MCF 10A (cell line): ENCODE results near the gene KLF13. TPM values are rescaled to one million over a fixed set of nuclear protein-coding genes. Genes with fewer than 3 reads are reported as not detected.

Experiments used
- BruUV-seq: library from RNA; stranded (reverse); fragments of 400-500 nt; replicated peaks from 2 replicates; lab custom pipeline; 2021; lab: Mats Ljungman, UMichigan
- CTCF ChIA-PET: fragments of 300-600 bp; sonication (Branson Sonifier 250); formaldehyde crosslinking; extraction: SDS; loops from one replicate; lab custom pipeline; 2021; ENCODE audit warnings: antibody characterized with exemption, inconsistent platforms; lab: Yijun Ruan, JAX
- POLR2A ChIA-PET: fragments of 300-600, 350-650 bp; sonication (Branson Sonifier 250); formaldehyde crosslinking; extraction: SDS; loops from one replicate; lab custom pipeline; 2020; ENCODE audit warnings: antibody characterized with exemption, inconsistent platforms; lab: Yijun Ruan, JAX
- DNase-seq: peaks from one replicate; pipeline ENCODE4 v3.0.0-alpha.2; 2018; ENCODE audit not compliant: unreplicated experiment
- H3K27ac Mint-ChIP-seq: one replicate; pipeline ENCODE4 v1.8.0; 2022; ENCODE audit warnings: mild to moderate bottlenecking, low read depth, mixed read lengths; ENCODE audit not compliant: unreplicated experiment
- H3K27me3 Mint-ChIP-seq: one replicate; pipeline ENCODE4 v1.8.0; 2022; ENCODE audit warnings: mixed read lengths; ENCODE audit not compliant: insufficient read depth, unreplicated experiment
- H3K36me3 Mint-ChIP-seq: one replicate; pipeline ENCODE4 v1.8.0; 2022; ENCODE audit warnings: mild to moderate bottlenecking, moderate library complexity, mixed read lengths; ENCODE audit not compliant: insufficient read depth, unreplicated experiment
- H3K4me1 Mint-ChIP-seq: one replicate; pipeline ENCODE4 v1.8.0; 2022; ENCODE audit warnings: mixed read lengths; ENCODE audit not compliant: insufficient read depth, unreplicated experiment
- H3K4me3 Mint-ChIP-seq: one replicate; pipeline ENCODE4 v1.8.0; 2022; ENCODE audit warnings: mild to moderate bottlenecking, moderate library complexity, mixed read lengths; ENCODE audit not compliant: unreplicated experiment
- H3K9me3 Mint-ChIP-seq: one replicate; pipeline ENCODE4 v1.8.0; 2022; ENCODE audit warnings: mixed read lengths; ENCODE audit not compliant: unreplicated experiment
- intact Hi-C: fragments of 100-400 bp; cut with micrococcal nuclease; formaldehyde crosslinking; loops from 2 replicates; pipeline ENCODE4 v1.14.1; 2022
- total RNA-seq: library from RNA; stranded (reverse); gene quantifications from 2 replicates; pipeline ENCODE4 v1.2.3, GENCODE V29; 2022
- TF ChIP-seq, protein P1 (sequence below): fragments of 200-600 bp; IDR thresholded peaks from one replicate; pipeline ENCODE4 v1.8.0; 2022; ENCODE audit warnings: antibody characterized with exemption, mild to moderate bottlenecking; ENCODE audit not compliant: unreplicated experiment

The KLF13 gene
- total RNA-seq, 1 experiment from 2014 or later: 83.1 TPM

- TF ChIP-seq, protein P1, sequence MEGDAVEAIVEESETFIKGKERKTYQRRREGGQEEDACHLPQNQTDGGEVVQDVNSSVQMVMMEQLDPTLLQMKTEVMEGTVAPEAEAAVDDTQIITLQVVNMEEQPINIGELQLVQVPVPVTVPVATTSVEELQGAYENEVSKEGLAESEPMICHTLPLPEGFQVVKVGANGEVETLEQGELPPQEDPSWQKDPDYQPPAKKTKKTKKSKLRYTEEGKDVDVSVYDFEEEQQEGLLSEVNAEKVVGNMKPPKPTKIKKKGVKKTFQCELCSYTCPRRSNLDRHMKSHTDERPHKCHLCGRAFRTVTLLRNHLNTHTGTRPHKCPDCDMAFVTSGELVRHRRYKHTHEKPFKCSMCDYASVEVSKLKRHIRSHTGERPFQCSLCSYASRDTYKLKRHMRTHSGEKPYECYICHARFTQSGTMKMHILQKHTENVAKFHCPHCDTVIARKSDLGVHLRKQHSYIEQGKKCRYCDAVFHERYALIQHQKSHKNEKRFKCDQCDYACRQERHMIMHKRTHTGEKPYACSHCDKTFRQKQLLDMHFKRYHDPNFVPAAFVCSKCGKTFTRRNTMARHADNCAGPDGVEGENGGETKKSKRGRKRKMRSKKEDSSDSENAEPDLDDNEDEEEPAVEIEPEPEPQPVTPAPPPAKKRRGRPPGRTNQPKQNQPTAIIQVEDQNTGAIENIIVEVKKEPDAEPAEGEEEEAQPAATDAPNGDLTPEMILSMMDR: no peak
- DNase-seq: no peak
- H3K27me3 Mint-ChIP-seq: no peaks in the 10 kb centered on the region
- H3K4me1 Mint-ChIP-seq: peaks cover 48% of the 10 kb centered on the region
- BruUV-seq: no TSS peak
- ChIA-PET CTCF (interaction anchor here (0.6 to 10.8 kb wide), 12 partner anchors 9 to 121 kb away, joined by 4 to 182 read pairs (median 16); no protein-coding TSS in a partner anchor), POLR2A (interaction anchor here (0.6 to 4.9 kb wide), 6 partner anchors 12 to 128 kb away, joined by 3 to 39 read pairs (median 6); no protein-coding TSS in a partner anchor)
- peaks cover 29% of the 10 kb centered on the region for H3K36me3 Mint-ChIP-seq
- no peak overlapping the region for H3K4me3 Mint-ChIP-seq
- no peaks in the 10 kb centered on the region for H3K9me3 Mint-ChIP-seq
- H3K27ac Mint-ChIP-seq: peak overlapping the region; percentile 19
- intact Hi-C loops: no loop called here
Measured at GRCh38 chr15:31367730-31368344, 41.2 kb downstream of the KLF13 start.

GRCh38 chr15:31369727-31370126 lies 43.1 kb downstream of the KLF13 start:
- Mint-ChIP-seq H3K9me3 (no peaks in the 10 kb centered on the region), H3K4me1 (peaks cover 29% of the 10 kb centered on the region), H3K27me3 (no peaks in the 10 kb centered on the region), H3K36me3 (peaks cover 44% of the 10 kb centered on the region), H3K4me3 (no peak overlapping the region), H3K27ac (peak overlapping the region; percentile 37)
- intact Hi-C loops: no loop called here
- DNase-seq: no peak
- BruUV-seq: no TSS peak
- POLR2A ChIA-PET: interaction anchor here (1.3 to 2.0 kb wide), 2 partner anchors 96 to 119 kb away, joined by 5 to 6 read pairs; no protein-coding TSS in a partner anchor
- TF ChIP-seq, protein P1: no peak
- CTCF ChIA-PET: interaction anchor here (0.6 to 10.8 kb wide), 8 partner anchors 11 to 241 kb away, joined by 3 to 182 read pairs (median 4); no protein-coding TSS in a partner anchor

DNA sequence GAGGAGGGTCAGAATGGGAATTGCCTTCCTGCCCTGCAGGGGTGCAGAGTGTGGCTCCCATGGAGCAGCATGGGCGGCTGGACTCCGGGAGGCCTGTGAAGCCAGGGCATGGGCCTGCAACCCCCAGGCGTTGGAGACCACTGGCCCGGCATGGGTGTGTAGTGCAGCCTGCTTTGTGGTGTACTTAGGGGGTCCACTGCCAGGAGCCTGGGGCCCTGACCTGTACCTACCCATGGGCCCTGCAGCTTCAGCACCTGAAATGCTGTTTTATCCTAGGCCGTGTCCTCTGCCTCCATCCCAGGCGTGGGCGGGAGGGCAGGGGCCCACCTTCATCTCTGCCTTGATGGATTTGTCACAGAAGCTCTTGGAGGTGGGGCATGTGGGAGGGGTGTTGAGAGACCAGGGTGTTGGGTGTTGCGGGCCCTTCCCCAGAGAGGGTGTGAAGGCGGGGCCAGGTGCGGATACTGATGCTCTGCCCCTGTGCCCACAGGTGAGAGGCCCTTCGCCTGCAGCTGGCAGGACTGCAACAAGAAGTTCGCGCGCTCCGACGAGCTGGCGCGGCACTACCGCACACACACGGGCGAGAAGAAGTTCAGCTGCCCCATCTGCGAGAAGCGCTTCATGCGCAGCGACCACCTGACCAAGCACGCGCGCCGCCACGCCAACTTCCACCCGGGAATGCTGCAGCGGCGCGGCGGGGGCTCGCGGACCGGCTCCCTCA lies 45.0 kb downstream of the KLF13 start:
- peaks cover 63% of the 10 kb centered on the region for H3K36me3 Mint-ChIP-seq
- H3K4me1 Mint-ChIP-seq: peaks cover 16% of the 10 kb centered on the region
- intact Hi-C loops: no loop called here
- H3K27ac Mint-ChIP-seq: no peak overlapping the region
- H3K9me3 Mint-ChIP-seq: no peaks in the 10 kb centered on the region
- H3K4me3 Mint-ChIP-seq: no peak overlapping the region
- no peaks in the 10 kb centered on the region for H3K27me3 Mint-ChIP-seq
- TF ChIP-seq, protein P1: no peak
- CTCF ChIA-PET: no interaction called here
- POLR2A ChIA-PET: no interaction called here
- BruUV-seq: no TSS peak
- DNase-seq: no peak

DNA sequence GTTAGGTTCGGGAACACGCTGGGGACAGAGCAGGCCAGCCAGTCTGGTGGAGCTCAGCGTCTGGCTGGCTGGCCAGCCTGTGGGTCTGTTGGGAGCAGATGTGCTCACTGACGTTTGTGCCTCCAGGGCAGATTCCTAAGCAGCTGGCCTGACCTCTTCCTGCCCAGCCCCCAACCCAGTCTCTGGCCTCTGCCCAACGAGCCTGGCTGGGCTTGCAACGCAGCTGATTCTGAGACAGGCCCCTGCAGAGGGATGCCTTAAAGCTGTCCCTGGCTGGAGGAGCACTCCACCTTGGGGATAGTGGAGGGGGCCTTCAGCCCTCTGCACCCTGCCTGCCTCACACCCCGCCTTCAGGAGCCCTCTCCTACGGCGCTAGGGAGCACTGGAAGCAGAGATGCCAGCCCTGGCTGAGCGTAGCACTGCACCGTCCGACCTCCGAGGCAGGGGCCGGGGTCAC lies 46.0 kb downstream of the KLF13 start:
- Mint-ChIP-seq H3K27me3 (no peaks in the 10 kb centered on the region), H3K4me1 (peaks cover 12% of the 10 kb centered on the region), H3K36me3 (peaks cover 71% of the 10 kb centered on the region), H3K9me3 (no peaks in the 10 kb centered on the region), H3K4me3 (no peak overlapping the region), H3K27ac (no peak overlapping the region)
- peak; percentile 90 for DNase-seq
- TF ChIP-seq, protein P1: no peak
- ChIA-PET CTCF (interaction anchor here (1.0 kb wide), 1 partner anchor 118 kb away, joined by 4 read pairs; no protein-coding TSS in a partner anchor), POLR2A (interaction anchor here (1.4 kb wide), 1 partner anchor 11 kb away, joined by 3 read pairs; no protein-coding TSS in a partner anchor)
- intact Hi-C loops: no loop called here
- BruUV-seq: no TSS peak
